HT1080 (cell line): ENCODE results near the gene GALK2. TPM values are rescaled to one million over a fixed set of nuclear protein-coding genes. Genes with fewer than 3 reads are reported as not detected.
"Not testable (repeated sequence)": the region's sequence is repeated elsewhere in the genome, so short reads cannot be mapped to it uniquely, and the experiment has no call there.

Experiments
- DNase-seq: peaks from one replicate; pipeline ENCODE4 v3.0.0-alpha.2; 2015; ENCODE audit warnings: low read depth
- small RNA-seq: library from RNA; depleted of rRNA; stranded (forward); fragments of <200 nt; gene quantifications from one replicate; pipeline ENCODE3, GENCODE V24; 2014
- total RNA-seq: library from RNA; depleted of rRNA; stranded (reverse); fragments of >200 nt; shearing (Covaris generic); gene quantifications from 2 replicates; pipeline ENCODE4 v1.2.3, GENCODE V29; 2014; rRNA removed

The GALK2 gene
- total RNA-seq, 1 experiment from 2014 or later: 31.6 TPM

DNA sequence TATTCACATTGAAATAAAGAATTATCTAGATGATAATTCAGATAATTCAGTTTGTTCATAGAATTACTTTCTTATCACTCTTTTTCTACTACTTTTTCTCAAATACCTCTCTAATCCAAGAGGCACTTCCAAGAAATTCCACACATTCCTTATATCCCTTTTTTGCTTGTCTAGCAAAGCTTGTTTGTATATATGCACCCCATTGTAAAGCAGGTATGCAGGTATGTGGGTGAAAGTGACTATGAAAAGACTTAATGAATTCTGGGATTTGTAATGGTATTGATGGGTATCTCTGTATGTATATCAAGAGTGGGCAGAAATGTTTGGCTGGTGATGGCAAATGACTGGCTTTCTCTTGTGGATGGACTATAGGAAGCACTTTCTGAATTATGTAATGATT is 158.9 kb downstream of the GALK2 start:
- no peak for DNase-seq

DNA sequence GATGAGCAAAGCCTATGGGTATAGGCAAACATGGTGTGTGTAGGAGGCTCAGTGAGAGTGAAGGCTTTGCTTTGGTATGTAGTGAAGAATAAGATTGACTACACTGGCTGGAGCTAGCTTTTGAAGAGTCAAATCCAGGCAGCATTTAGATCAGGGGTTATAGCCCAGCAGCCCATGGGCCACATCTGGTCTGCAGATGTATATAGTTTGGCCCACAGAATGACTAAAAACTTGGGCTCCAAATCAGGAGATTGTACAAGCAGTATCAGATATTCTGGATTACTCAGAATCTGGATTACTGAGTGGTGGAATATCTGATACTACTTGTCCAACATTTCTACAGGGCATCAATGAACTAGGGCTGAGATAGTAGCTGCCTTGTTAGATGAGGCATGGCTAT is 160.1 kb downstream of the GALK2 start:
- DNase-seq: no peak

DNA sequence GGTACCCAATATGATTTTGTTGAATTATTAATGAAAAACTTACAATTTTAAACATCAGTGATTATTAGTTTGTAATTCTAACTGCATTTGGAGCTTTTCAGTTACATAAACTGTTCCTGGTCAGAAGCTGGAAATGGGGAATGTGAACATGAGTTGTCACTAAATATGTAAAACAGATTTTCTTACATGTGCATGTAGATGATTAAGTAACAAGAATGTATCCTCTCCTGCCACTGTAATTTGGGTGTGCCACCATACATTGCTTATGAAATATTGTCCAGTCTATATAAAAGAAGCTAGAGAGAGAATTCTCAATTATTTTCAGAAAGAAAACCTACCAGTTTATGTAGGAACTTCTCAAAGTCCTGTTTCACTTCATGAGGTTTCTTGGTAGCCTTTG is 161.4 kb downstream of the GALK2 start:
- DNase-seq: no peak

DNA sequence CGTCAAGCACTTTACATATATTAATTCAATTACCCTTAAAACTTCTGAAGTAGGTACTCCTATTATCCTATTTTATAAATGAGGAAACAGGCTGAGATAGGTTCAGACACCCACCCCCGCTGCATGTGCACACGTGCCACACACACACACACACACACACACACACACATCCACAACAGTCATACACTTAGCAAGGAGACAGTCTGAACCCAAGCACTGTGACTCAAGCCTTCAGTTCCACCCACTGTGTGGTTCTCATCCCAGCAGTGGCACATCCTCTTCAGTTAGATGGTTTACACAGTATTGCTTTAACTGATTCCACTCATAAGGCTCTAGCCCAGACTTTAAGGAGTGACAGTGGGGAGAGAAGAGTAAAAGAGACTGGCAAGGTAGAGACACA is 161.9 kb downstream of the GALK2 start:
- DNase-seq: peak; percentile 34

DNA sequence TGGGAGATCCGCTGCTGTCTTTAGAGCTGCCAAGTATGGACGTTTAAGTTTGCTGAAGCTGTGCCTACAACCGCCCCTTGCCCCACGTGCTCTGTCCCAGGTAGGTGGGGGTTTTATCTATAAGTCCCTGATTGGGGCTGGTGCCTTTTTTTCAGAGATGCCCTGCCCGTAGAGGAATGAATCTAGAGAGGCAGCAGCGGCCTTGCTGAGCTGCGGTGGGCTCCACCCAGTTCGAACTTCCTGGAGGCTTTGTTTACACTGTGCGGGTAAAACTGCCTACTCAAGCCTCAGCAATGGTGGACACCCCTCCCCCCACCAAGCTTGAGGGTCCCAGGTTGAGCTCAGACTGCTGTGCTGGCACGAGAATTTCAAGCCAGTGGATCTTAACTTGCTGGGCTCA is 169.6 kb downstream of the GALK2 start:
- DNase-seq: no peak

DNA sequence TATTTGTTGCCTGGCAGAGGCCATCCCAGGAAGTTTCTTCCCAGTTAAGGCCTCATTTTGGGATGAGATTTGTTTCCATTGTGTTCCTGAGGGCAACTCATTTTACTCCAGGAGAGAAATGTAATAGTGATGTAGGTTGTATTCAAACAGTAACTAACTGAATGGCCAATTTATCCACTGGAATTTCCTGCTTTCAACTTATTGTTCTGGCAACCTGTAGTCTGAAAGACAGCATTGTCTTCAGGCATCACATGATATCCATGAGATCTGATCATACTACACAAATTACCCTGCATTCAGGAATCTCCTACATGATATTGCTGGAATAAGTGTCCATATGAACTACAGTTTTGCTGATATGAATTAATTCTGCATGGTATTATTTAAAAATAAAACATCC is 173.5 kb downstream of the GALK2 start:
- peak; percentile 46 for DNase-seq

DNA sequence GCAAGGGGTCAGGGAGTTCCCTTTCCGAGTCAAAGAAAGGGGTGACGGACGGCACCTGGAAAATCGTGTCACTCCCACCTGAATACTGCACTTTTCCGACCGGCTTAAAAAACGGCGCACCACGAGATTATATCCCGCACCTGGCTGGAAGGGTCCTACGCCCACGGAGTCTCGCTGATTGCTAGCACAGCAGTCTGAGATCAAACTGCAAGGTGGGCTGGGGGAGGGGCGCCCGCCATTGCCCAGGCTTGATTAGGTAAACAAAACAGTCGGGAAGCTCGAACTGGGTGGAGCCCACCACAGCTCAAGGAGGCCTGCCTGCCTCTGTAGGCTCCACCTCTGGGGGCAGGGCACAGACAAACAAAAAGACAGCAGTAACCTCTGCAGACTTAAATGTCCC is 184.4 kb downstream of the GALK2 start:
- DNase-seq: not testable (repeated sequence)

DNA sequence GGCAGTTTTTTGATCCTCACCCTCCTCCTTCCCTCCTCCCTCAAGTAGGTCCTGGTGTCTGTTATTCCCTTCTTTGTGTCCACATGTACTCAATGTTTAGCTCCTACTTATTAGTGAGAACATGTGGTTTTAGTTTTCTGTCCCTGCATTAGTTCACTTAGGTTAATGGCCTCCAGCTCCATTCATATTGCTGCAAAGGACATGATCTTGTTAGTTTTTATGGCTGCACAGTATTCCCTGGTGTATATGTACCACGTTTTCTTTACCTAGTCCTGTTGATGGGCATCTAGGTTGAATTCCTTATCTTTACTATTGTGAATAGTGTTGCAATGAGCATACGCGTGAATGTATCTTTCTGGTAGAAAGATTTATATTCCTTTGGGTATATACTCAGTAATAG is 191.3 kb downstream of the GALK2 start:
- no peak for DNase-seq

DNA sequence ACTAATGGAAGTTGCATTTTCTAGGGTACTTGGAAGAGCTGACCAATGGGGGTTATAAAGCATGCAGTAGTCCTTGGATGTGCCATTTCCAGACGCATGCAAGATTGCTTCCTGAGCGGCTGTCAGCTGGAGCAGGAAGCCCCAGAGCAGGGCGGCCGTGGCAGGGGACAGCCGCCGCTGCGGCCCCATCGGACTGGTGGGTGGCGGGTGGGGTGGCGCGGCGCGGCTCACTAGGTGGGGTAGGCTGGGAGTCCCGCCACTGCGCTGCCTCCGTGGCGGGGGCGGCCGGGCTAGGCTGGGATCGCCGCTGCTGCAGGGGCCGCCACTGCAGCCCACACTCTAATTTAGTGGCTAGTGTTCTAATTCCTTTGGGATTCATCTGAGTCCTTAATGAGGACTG is 196.4 kb downstream of the GALK2 start:
- no peak for DNase-seq

DNA sequence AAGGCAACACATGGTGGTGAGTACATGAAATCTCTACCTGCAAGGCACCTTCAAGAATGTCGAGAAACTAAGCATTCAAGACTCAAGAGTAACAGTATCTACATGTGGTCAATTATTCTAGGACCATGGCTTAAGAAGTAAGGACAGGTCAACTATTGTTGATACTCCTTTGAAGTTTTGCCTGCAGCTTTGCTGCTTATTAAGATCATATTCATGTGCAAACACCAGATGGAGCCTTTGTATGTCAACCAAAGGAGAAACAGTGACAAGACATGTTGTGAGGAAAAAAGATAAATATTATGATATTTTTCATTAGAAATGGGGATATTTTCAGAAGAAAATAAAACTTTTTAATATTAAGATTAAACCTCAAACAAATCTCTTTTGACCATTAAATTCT is 200.7 kb downstream of the GALK2 start:
- no peak for DNase-seq

DNA sequence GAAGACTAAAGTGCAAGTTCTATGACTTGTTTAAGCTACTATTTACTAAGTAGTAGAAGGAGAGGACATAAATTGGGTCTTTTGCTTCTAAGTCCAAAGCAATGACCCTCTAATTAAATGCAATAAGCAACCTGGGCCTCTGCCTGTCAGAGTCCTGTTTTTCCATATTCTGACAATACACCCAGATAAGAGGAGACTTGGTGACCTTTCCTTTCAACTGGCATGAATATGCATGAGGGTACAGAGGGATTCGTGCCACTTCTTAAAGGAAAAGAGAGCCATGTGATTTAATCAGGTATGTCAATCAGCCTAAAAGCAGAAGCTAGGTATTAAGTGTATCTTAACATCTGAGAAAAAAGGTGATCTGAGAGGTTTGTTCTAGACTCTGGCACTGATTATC is 202.3 kb downstream of the GALK2 start:
- no peak for DNase-seq

DNA sequence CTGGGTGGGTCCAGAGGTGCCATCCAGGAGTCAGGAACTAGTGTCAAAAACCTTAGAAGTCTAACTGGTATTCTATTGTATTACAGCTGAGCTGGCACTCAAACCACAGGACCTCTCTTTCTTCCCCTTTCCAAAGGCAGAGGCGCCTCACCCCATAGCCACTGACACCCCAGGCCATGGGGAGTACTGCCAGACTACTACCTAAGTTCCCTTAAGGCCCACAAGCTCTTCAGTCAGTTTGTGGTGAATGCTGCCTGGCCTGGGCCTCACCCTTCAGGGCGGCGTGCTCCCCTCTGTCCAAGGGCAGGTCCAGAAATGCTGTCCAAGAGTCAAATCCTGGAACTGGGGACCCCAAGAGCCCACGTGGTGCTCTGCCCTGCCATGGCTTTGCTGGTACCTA is 209.9 kb downstream of the GALK2 start:
- no peak for DNase-seq

DNA sequence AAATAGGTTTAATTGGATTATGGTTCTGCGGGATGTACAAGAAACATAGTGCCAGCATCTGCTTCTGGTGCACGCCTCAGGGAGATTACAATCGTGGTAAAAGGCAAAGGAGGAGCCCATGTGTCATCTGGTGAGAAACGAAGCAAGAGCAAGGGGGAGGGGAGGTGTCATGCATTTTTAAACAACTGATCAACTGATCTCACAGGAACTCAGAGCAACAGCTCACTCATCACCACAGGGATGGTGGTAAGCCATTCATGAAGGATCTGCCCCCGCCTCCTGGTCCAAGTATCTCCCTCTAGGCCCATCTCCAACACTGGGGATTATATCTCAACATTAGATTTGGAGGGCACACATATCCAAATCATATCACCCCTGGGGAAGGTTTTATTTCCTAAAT is 210.9 kb downstream of the GALK2 start:
- DNase-seq: peak; percentile 27

Small RNAs within 50 kb of the gene (small RNA-seq; reads per million reads assigned to genes)
- gene MIR4716 (not detected), gene RF00019 (not detected), gene RN7SL307P (not detected)

Other genes starting within 250 kb of the GALK2 start
- 1.0 and 2.0 TPM in 2 replicates for gene SHC4, start 206.3 kb upstream of the GALK2 start, total RNA-seq
- 8.2 and 10.0 TPM in 2 replicates for gene SECISBP2L, start 123.8 kb upstream of the GALK2 start, total RNA-seq
- 58.6 and 64.6 TPM in 2 replicates for gene COPS2, start 14.6 kb upstream of the GALK2 start, total RNA-seq